LHCN-M2 (cell line): ENCODE data around the gene C1orf105. TPM values are rescaled to one million over a fixed set of nuclear protein-coding genes. Genes with fewer than 3 reads are reported as not detected.
"Not testable (repeated sequence)": the region's sequence is repeated elsewhere in the genome, so short reads cannot be mapped to it uniquely, and the experiment has no call there.

Experiments
- DNase-seq: peaks from one replicate; pipeline ENCODE4 v3.0.0-alpha.2; 2012; ENCODE audit warnings: low read depth
- total RNA-seq: library from RNA; depleted of rRNA; stranded (reverse); fragments of >200 nt; gene quantifications from 2 replicates; pipeline ENCODE4 v1.2.3, GENCODE V29; 2014

Gene C1orf105
- total RNA-seq, 1 experiment from 2014 or later, result 0.46 TPM

- DNase-seq, result no peak
Measured at GRCh38 chr1:172486805-172487454, 66.4 kb downstream of the C1orf105 start.

- no peak for DNase-seq
Measured at GRCh38 chr1:172487550-172487949, 67.1 kb downstream of the C1orf105 start.

- DNase-seq, result no peak
Measured at GRCh38 chr1:172488393-172488792, 67.9 kb downstream of the C1orf105 start.

- peak; percentile 11 for DNase-seq
Measured at GRCh38 chr1:172489847-172490246, 69.4 kb downstream of the C1orf105 start.

GRCh38 chr1:172492421-172492820 lies 71.9 kb downstream of the C1orf105 start:
- DNase-seq, result no peak

- no peak for DNase-seq
Measured at GRCh38 chr1:172494166-172494565, 73.7 kb downstream of the C1orf105 start.

GRCh38 chr1:172496127-172496526 lies 75.6 kb downstream of the C1orf105 start:
- DNase-seq, result not testable (repeated sequence)

GRCh38 chr1:172496678-172497077 lies 76.2 kb downstream of the C1orf105 start:
- DNase-seq, result no peak

- no peak for DNase-seq
Measured at GRCh38 chr1:172497230-172497629, 76.7 kb downstream of the C1orf105 start.

GRCh38 chr1:172498857-172499256 lies 78.4 kb downstream of the C1orf105 start:
- DNase-seq, result no peak

GRCh38 chr1:172499636-172500141 lies 79.2 kb downstream of the C1orf105 start:
- DNase-seq, result no peak

GRCh38 chr1:172500207-172500606 lies 79.7 kb downstream of the C1orf105 start:
- DNase-seq, result no peak

GRCh38 chr1:172507741-172508140 lies 87.3 kb downstream of the C1orf105 start:
- no peak for DNase-seq

- DNase-seq, result no peak
Measured at GRCh38 chr1:172510479-172510878, 90.0 kb downstream of the C1orf105 start.

- no peak for DNase-seq
Measured at GRCh38 chr1:172512591-172512990, 92.1 kb downstream of the C1orf105 start.

GRCh38 chr1:172513479-172513878 lies 93.0 kb downstream of the C1orf105 start:
- DNase-seq, result no peak

GRCh38 chr1:172514108-172514507 lies 93.6 kb downstream of the C1orf105 start:
- DNase-seq, result no peak

GRCh38 chr1:172515436-172515835 lies 95.0 kb downstream of the C1orf105 start:
- no peak for DNase-seq

GRCh38 chr1:172515927-172516326 lies 95.4 kb downstream of the C1orf105 start:
- DNase-seq, result no peak

GRCh38 chr1:172517081-172517480 lies 96.6 kb downstream of the C1orf105 start:
- DNase-seq, result no peak

GRCh38 chr1:172517545-172517944 lies 97.1 kb downstream of the C1orf105 start:
- no peak for DNase-seq
